ENCODE data around the gene TAC4. TPM values are rescaled to one million over a fixed set of nuclear protein-coding genes. Genes with fewer than 3 reads are reported as not detected.

The TAC4 gene
- total and polyA plus RNA-seq, 2 donors (not counting 3 experiments of a cell fraction or from before 2014, with no cell fraction given): 0.19 TPM; not detected in 1

- peaks cover 4% of the 10 kb centered on the region for H3K79me2 ChIP-seq (ENCODE audit: control insufficient read depth, insufficient read depth, low read length)
- H3K9ac ChIP-seq (replicated peaks; ENCODE audit: extremely low read depth, insufficient read depth, low read length): no peak overlapping the region
- peaks cover 19 to 42% of the 10 kb centered on the region in 2 experiments for H3K36me3 ChIP-seq (ENCODE audit: control insufficient read depth in 2 of 2, extremely low read depth in 1 of 2, insufficient read depth in 2 of 2, low read length in 2 of 2)
- no peak for TF ChIP-seq EZH2 (IDR thresholded peaks at IDR 0.05; ENCODE audit: borderline replicate concordance, low read depth, low read length, severe bottlenecking)
- ChIA-PET POLR2A (interaction anchor here (0.6 kb wide), 1 partner anchor 262 kb away, joined by 4 read pairs; no protein-coding TSS in a partner anchor), CTCF (interaction anchor here (0.9 kb wide), 2 partner anchors 12 to 39 kb away, joined by 3 to 4 read pairs; no protein-coding TSS in a partner anchor)
- dilution Hi-C loops (cut with MboI; ENCODE audit: extremely low pct_ligation_motif_present, low sequenced_read_pairs): no loop called here
- no TSS peak for BruUV-seq (replicated peaks)
- H3K9me1 ChIP-seq (replicated peaks; ENCODE audit: control insufficient read depth, extremely low read depth, insufficient read depth, low read length): no peaks in the 10 kb centered on the region
- FAIRE-seq (peak; percentile 55), DNase-seq (ENCODE audit: low read depth, low spot score) (peak; percentile 45)
- no peak overlapping the region for H2AFZ ChIP-seq (ENCODE audit: low read depth, low read length)
- no peaks in the 10 kb centered on the region for H4K20me1 ChIP-seq (replicated peaks; ENCODE audit: control insufficient read depth, extremely low read depth, insufficient read depth, low read length)
- H3K27ac ChIP-seq (ENCODE audit: insufficient read depth, low read depth, low read length): peak overlapping the region; percentile 21
- H3K4me2 ChIP-seq (ENCODE audit: insufficient read depth, low read length): no peak overlapping the region
- H3K4me1 ChIP-seq (ENCODE audit: control insufficient read depth, extremely low read depth, insufficient read depth, low read length): peaks cover 34% of the 10 kb centered on the region
- H3K4me3 ChIP-seq (replicated peaks in 1 of 3; ENCODE audit: insufficient read depth in 1 of 3, low read depth in 1 of 3, low read length in 3 of 3): no peak overlapping the region
- H3K9me3 ChIP-seq (replicated peaks; ENCODE audit: control insufficient read depth, insufficient read depth, low read length): no peaks in the 10 kb centered on the region
- H3K27me3 ChIP-seq (ENCODE audit: control insufficient read depth in 2 of 2, insufficient read depth in 2 of 2, low read length in 2 of 2): no peaks in the 10 kb centered on the region
- intact Hi-C loops (cut with micrococcal nuclease): no loop called here
Observed at GRCh38 chr17:49820773-49821172, 27.1 kb downstream of the TAC4 start.

GRCh38 chr17:49819651-49820050 lies 28.2 kb downstream of the TAC4 start:
- no peak overlapping the region for H2AFZ ChIP-seq (ENCODE audit: low read depth, low read length)
- no peak overlapping the region for H3K4me2 ChIP-seq (ENCODE audit: insufficient read depth, low read length)
- no peak overlapping the region for H3K27ac ChIP-seq (ENCODE audit: insufficient read depth, low read depth, low read length)
- no peak overlapping the region for H3K9ac ChIP-seq (replicated peaks; ENCODE audit: extremely low read depth, insufficient read depth, low read length)
- peaks cover 18 to 36% of the 10 kb centered on the region in 2 experiments for H3K36me3 ChIP-seq (ENCODE audit: control insufficient read depth in 2 of 2, extremely low read depth in 1 of 2, insufficient read depth in 2 of 2, low read length in 2 of 2)
- FAIRE-seq (no peak), DNase-seq (ENCODE audit: low read depth, low spot score) (no peak)
- H3K4me1 ChIP-seq (ENCODE audit: control insufficient read depth, extremely low read depth, insufficient read depth, low read length): peaks cover 45% of the 10 kb centered on the region
- no peaks in the 10 kb centered on the region for H3K9me1 ChIP-seq (replicated peaks; ENCODE audit: control insufficient read depth, extremely low read depth, insufficient read depth, low read length)
- no peaks in the 10 kb centered on the region for H4K20me1 ChIP-seq (replicated peaks; ENCODE audit: control insufficient read depth, extremely low read depth, insufficient read depth, low read length)
- no peak overlapping the region for H3K4me3 ChIP-seq (replicated peaks in 1 of 3; ENCODE audit: insufficient read depth in 1 of 3, low read depth in 1 of 3, low read length in 3 of 3)
- no TSS peak for BruUV-seq (replicated peaks)
- CTCF ChIA-PET: no interaction called here
- POLR2A ChIA-PET: no interaction called here
- no peaks in the 10 kb centered on the region for H3K27me3 ChIP-seq (ENCODE audit: control insufficient read depth in 2 of 2, insufficient read depth in 2 of 2, low read length in 2 of 2)
- H3K79me2 ChIP-seq (ENCODE audit: control insufficient read depth, insufficient read depth, low read length): peaks cover 6% of the 10 kb centered on the region
- intact Hi-C loops (cut with micrococcal nuclease) (no loop called here), dilution Hi-C loops (cut with MboI; ENCODE audit: extremely low pct_ligation_motif_present, low sequenced_read_pairs) (no loop called here)
- TF ChIP-seq FOS (IDR thresholded peaks at IDR 0.05; ENCODE audit: borderline replicate concordance, insufficient read depth, low read length): no peak
- TF ChIP-seq POLR2A (IDR thresholded peaks at IDR 0.05; ENCODE audit: low read depth, low read length): no peak
- no peak for TF ChIP-seq EZH2 (IDR thresholded peaks at IDR 0.05; ENCODE audit: borderline replicate concordance, low read depth, low read length, severe bottlenecking)
- TF ChIP-seq MYC (IDR thresholded peaks at IDR 0.05; ENCODE audit: low read depth, low read length): no peak
- no peak for TF ChIP-seq POLR2AphosphoS5 (IDR thresholded peaks at IDR 0.05; ENCODE audit: insufficient read depth, low read depth, low read length)
- TF ChIP-seq, protein P1, sequence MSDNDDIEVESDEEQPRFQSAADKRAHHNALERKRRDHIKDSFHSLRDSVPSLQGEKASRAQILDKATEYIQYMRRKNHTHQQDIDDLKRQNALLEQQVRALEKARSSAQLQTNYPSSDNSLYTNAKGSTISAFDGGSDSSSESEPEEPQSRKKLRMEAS (IDR thresholded peaks at IDR 0.05; ENCODE audit: insufficient read depth, insufficient read length): no peak
- no peak for TF ChIP-seq JUN (IDR thresholded peaks at IDR 0.05; ENCODE audit: borderline replicate concordance, insufficient read depth, insufficient read length, low read depth)
- TF ChIP-seq, protein P2, sequence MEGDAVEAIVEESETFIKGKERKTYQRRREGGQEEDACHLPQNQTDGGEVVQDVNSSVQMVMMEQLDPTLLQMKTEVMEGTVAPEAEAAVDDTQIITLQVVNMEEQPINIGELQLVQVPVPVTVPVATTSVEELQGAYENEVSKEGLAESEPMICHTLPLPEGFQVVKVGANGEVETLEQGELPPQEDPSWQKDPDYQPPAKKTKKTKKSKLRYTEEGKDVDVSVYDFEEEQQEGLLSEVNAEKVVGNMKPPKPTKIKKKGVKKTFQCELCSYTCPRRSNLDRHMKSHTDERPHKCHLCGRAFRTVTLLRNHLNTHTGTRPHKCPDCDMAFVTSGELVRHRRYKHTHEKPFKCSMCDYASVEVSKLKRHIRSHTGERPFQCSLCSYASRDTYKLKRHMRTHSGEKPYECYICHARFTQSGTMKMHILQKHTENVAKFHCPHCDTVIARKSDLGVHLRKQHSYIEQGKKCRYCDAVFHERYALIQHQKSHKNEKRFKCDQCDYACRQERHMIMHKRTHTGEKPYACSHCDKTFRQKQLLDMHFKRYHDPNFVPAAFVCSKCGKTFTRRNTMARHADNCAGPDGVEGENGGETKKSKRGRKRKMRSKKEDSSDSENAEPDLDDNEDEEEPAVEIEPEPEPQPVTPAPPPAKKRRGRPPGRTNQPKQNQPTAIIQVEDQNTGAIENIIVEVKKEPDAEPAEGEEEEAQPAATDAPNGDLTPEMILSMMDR (IDR thresholded peaks at IDR 0.05; ENCODE audit: extremely low read depth in 1 of 2, insufficient read depth in 1 of 2, low read depth in 1 of 2, low read length in 2 of 2): no peak
- TF ChIP-seq GATA2 (IDR thresholded peaks at IDR 0.05; ENCODE audit: insufficient read depth, insufficient read length, low read depth, low read length): no peak
- no peaks in the 10 kb centered on the region for H3K9me3 ChIP-seq (replicated peaks; ENCODE audit: control insufficient read depth, insufficient read depth, low read length)
